ENCODE results near the gene CCDC152. TPM values are rescaled to one million over a fixed set of nuclear protein-coding genes. Genes with fewer than 3 reads are reported as not detected.

The CCDC152 gene
- total RNA-seq, 2 donors from 2014 or later, result 0.89 to 1.4 TPM

DNA sequence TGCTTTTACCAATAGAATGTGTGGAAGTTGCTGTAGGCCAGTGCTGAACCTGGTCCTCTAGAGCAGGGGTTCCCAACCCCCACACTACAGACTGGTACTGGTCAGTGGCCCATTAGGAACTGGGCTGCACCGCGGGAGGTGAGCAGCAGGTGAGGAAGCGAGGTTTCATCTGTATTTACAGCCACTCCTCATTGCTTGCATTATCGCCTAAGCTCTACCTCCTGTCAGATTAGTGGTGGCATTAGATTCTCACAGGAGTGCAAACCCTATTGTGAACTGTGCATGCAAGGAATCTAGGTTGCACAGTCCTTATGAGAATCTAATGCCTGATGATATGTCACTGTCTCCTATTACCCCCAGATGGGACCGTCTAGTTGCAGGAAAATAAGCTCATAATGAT, 6.1 kb upstream of the CCDC152 start:
- DNase-seq (ENCODE audit: low spot score), result no peak
- TF ChIP-seq, protein P1, sequence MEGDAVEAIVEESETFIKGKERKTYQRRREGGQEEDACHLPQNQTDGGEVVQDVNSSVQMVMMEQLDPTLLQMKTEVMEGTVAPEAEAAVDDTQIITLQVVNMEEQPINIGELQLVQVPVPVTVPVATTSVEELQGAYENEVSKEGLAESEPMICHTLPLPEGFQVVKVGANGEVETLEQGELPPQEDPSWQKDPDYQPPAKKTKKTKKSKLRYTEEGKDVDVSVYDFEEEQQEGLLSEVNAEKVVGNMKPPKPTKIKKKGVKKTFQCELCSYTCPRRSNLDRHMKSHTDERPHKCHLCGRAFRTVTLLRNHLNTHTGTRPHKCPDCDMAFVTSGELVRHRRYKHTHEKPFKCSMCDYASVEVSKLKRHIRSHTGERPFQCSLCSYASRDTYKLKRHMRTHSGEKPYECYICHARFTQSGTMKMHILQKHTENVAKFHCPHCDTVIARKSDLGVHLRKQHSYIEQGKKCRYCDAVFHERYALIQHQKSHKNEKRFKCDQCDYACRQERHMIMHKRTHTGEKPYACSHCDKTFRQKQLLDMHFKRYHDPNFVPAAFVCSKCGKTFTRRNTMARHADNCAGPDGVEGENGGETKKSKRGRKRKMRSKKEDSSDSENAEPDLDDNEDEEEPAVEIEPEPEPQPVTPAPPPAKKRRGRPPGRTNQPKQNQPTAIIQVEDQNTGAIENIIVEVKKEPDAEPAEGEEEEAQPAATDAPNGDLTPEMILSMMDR (IDR thresholded peaks at IDR 0.05), result no peak
- H3K4me3 ChIP-seq, result no peak overlapping the region
- no peaks in the 10 kb centered on the region for H3K4me1 ChIP-seq
- no peak overlapping the region for H3K27ac ChIP-seq
- H3K27me3 ChIP-seq, result no peaks in the 10 kb centered on the region
- no peaks in the 10 kb centered on the region for H3K36me3 ChIP-seq
- H3K9me3 ChIP-seq, result no peaks in the 10 kb centered on the region

DNA sequence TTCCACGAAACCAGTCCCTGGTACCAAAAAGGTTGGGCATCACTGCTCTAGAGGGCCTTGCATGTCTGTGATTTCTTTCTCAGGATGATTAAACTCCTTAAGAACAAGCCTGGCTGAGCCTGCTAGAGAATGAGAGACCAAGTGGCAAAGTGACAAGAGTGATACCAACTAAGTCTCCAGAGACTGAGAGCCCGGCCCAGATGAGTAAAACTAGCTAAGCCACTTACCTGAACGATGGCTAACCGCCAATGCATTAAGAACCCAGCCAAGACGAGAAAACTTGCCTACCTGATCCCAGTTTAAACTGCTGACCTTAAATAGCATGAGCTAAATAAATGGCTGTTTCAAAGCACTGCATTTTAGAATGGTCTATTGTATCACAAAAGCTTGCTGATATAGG, 5.6 kb upstream of the CCDC152 start:
- no peaks in the 10 kb centered on the region for H3K27me3 ChIP-seq
- H3K9me3 ChIP-seq, result no peaks in the 10 kb centered on the region
- no peak for DNase-seq (ENCODE audit: low spot score)
- no peaks in the 10 kb centered on the region for H3K36me3 ChIP-seq
- H3K4me3 ChIP-seq, result no peak overlapping the region
- TF ChIP-seq, protein P1 (IDR thresholded peaks at IDR 0.05), result no peak
- H3K27ac ChIP-seq, result no peak overlapping the region
- no peaks in the 10 kb centered on the region for H3K4me1 ChIP-seq

DNA sequence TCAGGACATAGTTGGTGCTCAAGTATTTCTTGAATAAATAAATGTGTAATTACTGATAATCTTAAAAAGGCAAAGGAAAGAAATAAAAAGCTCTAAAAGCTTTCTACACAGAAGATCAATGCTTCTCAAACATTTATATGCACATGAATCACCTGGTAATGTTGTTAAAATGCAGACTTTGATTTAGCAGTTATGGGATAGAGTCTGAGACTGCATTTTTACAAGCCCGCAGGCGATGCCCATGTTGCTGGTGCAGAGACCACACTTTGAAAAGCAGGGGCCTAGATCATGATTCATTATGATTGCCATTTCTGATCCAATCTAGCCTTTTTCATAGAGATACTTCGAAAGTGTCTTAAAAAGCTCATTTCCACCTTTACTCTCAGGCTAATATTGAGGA, 3.5 kb upstream of the CCDC152 start:
- TF ChIP-seq, protein P1 (IDR thresholded peaks at IDR 0.05), result no peak
- H3K4me3 ChIP-seq, result no peak overlapping the region
- no peaks in the 10 kb centered on the region for H3K4me1 ChIP-seq
- H3K9me3 ChIP-seq, result no peaks in the 10 kb centered on the region
- H3K27ac ChIP-seq, result no peak overlapping the region
- no peak for DNase-seq (ENCODE audit: low spot score)
- no peaks in the 10 kb centered on the region for H3K36me3 ChIP-seq
- no peaks in the 10 kb centered on the region for H3K27me3 ChIP-seq

DNA sequence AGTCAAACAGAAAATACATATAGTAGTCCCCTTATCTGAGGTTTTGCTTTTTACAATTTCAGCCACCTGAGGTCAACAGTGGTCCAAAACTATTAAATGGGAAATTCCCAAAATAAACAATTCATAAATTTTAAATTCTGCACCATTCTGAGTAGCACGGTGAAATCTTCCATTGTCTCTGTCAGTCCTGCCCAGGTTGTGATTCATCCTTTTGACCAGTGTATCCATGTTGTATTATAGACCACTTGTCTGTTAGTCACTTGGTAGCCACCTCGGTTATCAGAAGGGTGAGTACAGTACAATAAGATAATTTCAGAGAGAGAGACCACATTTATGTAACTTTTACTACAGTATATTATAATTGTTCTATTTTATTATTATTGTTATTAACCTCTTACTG, 2.8 kb downstream of the CCDC152 start:
- no peak for DNase-seq (ENCODE audit: low spot score)
- Histone ChIP-seq H3K9me3 (no peaks in the 10 kb centered on the region), H3K4me1 (no peaks in the 10 kb centered on the region), H3K36me3 (no peaks in the 10 kb centered on the region), H3K27ac (no peak overlapping the region), H3K4me3 (no peak overlapping the region), H3K27me3 (no peaks in the 10 kb centered on the region)
- TF ChIP-seq, protein P1 (IDR thresholded peaks at IDR 0.05), result no peak

DNA sequence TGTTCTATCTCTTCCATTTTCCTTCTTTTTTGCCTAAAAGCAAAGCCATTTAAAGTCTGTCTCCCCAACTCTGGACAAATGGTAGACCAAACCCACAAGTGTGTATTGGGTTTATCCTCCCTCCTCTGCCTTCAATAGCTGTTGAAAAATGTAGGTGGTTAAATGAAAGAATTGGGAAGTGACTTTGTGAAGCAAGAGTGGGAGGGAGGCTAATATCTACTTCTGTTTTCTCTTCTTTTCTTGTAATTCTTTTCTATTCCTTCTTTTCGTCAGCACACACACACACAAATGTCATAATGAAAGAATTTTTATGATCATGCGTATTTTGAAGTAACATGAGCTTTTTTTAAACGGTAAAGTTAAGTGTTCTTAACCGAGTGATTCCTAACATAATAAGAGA, 3.8 kb downstream of the CCDC152 start:
- Histone ChIP-seq H3K27me3 (no peaks in the 10 kb centered on the region), H3K4me3 (no peak overlapping the region), H3K9me3 (no peaks in the 10 kb centered on the region), H3K4me1 (no peaks in the 10 kb centered on the region), H3K27ac (no peak overlapping the region), H3K36me3 (no peaks in the 10 kb centered on the region)
- TF ChIP-seq, protein P1 (IDR thresholded peaks at IDR 0.05), result no peak
- no peak for DNase-seq (ENCODE audit: low spot score)

DNA sequence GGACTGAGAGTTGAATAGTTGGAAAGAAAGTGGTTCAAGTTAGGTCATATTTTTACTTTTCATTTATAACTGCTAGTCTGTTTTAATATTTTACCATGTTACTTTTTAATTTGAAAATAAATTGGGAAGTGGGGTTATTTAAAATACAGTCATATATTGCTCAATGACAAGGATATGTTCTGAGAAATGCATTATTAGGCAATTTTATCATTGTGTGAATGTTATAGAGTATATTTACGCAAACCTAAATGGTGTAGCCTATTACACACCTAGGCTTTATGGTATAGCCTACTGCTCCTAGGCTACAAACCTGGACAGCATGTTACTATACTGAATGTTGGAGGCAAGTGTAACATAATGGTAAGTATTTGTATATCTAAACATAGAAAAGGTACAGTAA, 5.2 kb downstream of the CCDC152 start:
- TF ChIP-seq, protein P1 (IDR thresholded peaks at IDR 0.05), result no peak

More for the DNA sequence above, 5.2 kb downstream of the CCDC152 start:
- Histone ChIP-seq H3K4me1 (no peaks in the 10 kb centered on the region), H3K9me3 (no peaks in the 10 kb centered on the region), H3K36me3 (no peaks in the 10 kb centered on the region), H3K4me3 (no peak overlapping the region), H3K27me3 (no peaks in the 10 kb centered on the region), H3K27ac (no peak overlapping the region)
- DNase-seq (ENCODE audit: low spot score), result no peak
